ELF-1 (cell line): ENCODE data around the gene SLC47A1.
"Not testable (repeated sequence)": the region's sequence is repeated elsewhere in the genome, so short reads cannot be mapped to it uniquely, and the experiment has no call there.

Source experiments
- DNase-seq: peaks from one replicate; pipeline ENCODE4 v3.0.0-alpha.2; 2016; ENCODE audit warnings: low read depth, low spot score

SLC47A1 gene

DNA sequence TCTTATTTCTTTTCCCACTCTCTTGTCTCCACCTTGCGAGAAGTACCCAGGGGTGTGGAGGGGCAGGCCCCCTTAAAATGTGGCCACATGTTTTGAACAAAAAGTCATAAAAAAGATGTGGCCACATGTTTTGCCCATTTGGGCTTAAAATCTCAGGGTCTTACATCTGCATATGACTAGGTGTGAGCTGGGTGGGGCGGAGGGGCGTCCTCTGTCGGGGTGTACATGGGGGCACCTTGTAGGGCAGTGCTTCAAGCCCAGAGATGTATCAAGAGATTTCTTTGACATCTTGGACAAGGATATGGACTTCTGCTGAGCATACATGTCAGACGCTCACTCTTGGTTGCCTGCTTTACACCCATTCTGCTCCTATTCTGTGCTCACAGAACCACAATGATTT is 13.0 kb upstream of the SLC47A1 start:
- no peak for DNase-seq

DNA sequence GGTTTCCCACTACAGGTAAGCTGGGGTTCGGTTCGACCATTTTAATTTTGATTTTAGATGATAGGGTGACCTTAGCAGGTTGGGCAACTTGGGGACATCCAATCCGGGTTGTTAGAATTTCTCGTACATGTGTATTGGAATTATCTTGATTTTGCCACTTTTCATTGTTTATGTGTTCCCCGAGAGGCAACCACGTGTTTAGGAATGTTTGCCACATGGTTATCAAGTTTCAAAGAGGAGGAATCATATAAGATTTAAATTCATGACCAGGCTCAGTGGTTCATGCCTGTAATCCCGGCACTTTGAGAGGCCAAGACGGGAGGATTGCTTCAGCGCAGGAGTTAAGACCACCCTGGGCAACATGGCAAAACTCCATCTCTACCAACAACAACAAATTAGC is 10.0 kb upstream of the SLC47A1 start:
- no peak for DNase-seq

DNA sequence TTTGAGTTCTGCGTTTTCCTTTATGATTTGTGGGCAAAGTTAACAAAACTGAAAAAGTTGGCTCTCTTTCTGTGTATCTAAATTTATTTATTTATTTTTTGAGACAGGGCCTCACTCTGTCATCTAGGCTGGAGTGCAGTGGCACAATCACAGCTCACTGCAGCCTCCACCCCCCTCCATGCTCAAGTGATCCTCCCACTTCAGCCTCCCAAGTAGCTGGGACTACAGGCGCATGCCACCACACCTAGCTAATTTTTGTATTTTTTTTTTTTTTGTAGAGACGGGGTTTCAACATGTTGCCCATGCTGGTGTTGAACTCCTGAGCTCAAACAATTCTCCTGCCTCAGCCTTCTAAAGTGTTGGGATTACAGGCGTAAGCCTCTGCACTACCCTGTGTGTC is 6.7 kb upstream of the SLC47A1 start:
- DNase-seq = not testable (repeated sequence)

DNA sequence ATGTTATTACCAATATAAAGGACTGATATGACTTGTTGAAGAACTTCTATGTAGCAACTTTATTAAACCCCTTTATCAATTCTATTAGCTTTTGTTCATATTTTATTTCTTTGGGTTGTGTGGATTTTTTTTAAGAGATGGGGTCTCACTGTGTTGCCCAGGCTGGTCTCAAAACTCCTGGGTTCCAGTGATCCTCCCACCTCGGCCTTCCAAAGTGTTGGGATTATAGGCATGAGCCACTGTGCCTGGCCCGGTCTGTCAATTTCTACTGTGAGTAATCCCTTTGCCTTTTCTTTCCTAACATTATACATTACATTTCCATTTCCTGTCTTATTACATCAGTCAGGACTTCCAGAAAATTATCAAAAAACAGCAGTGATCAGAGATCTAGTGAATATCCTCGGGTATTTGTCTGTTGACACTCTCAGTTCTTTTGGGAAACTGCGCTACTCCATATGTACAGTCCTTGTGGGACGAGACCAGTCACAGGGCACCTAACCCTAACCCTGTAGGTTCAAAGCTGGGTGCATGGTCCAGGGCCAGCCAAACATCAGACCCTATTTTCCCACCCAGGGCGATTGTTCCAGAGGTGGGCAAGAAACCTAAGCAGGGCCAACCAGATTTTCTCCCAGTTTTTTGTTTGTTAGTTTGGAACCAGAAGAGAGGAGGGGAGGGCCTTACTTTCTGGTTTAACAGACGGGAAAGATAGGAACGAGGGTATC is 1.7 kb upstream of the SLC47A1 start:
- DNase-seq = no peak

DNA sequence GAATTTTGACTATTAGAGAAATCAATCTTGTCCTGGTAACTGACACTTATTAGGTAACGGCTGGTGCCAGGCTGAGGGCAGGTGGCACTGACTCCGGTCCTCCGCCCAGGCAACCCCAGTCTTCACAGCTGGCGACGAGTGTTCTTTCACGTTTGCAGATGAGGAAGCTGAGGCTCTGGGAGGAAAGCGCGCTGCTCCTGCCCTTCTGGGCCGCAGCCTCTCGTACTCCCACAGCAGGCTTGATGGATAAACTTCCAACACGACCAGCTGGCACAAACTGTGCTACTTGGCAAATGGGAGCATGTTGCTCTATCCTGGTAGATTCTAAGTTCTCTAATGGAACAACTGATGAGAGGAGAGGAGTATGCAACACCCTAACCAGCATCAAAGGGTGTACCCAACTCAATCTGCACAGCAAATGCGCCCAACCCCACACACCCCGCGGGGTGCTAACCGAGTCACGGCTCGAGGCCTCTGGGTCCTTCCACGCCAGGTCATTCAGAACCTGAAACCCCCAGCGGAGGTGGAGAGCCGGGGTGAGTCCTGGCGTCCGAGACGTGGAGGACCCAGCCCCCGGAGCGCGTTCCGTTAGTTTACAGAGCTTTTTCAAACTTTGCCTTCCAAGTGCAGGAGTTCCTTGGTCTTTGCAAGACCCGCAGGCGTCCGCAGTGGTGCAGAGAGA is 477 bp upstream of the SLC47A1 start:
- no peak for DNase-seq

DNA sequence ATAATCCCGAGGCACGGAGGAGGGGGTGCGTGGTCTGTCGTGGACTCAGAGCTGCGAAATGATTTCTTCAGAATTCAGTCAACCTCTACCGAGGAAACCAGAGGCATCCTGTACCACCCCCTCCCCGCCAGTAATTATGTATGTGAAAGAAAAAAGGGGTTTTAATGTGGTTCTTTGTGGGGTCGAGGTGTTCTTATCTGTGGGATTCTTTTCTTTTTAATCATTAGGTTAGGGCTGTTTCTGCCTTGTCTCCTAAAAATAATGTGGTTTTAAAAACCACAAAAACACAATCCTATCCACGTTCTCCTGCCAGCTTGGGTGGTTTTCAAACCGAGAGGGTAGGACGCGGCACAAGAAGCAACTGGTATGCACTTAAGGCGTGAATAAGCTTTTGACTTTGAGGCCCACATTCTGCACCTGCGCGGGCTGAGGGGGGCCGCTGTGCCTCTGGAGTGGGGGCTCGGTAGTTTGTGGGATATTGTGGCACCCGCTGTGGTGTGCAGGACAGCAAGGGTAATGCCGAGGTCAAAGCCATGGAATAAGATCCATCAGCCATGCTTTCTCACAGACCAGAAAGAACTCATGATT is 1.0 kb downstream of the SLC47A1 start:
- DNase-seq = no peak

DNA sequence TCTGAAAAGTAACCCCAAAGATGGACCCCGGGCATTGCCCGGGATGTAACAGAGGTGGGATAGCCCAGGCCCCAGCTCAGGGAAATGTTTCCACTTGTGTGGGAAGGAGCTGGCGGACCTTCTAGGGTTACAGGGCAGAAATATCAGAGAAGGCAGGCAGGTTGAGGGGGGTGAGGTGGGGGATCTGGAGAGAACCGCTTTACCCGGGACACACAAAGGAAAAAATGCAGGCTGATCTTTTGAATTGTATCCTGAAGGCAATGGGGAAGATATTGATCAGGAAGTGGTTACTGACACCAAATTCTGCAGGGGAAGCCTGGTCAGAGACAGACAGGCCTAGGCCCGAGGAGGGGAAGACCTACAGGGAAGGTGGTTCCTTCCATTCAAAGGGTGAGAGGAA is 3.5 kb downstream of the SLC47A1 start:
- DNase-seq = peak; percentile 69

DNA sequence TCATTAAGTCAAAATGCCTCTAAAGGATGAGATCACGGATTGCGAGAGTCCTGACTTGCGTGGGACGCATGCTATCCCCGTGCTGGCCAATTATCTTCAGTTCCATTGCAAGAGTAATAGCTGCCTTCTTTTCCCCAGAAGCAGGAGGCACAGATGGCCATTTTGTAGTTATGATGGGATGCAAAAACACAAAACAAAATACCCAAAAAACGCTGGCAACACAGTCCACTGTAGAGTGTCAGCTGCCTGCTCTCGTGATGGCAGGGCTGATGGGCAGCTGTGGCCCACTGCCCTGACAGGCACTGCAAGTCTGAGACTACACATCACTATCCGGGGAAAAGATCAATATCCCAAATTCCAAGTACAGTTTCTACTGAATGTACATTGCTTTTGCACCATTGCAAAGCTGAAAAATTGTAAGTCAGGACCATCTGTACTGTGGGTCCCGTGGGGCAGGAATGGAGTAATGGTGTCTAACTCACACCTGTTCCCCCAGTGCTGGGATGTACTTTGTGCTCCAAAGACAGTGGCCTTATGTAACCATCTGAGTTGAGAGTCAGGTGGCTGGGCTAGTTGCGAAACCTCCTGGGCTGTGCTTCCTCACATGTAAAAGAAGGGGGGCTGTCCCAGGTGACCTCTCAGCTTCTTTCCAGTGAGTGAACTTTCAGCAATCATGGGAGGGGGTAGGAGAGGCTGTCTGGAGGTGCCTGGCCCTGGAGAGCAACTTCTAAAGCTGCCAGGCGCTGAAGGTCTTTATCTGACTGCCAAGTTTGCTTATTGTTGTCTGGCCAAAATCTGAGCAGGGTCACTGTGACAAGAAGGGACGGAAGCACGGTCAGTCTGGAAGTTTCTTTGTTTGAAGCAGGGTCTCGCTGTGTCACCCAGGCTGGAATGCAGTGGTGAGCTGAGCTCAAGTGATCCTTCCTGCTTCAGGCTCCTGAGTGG is 4.7 kb downstream of the SLC47A1 start:
- no peak for DNase-seq

DNA sequence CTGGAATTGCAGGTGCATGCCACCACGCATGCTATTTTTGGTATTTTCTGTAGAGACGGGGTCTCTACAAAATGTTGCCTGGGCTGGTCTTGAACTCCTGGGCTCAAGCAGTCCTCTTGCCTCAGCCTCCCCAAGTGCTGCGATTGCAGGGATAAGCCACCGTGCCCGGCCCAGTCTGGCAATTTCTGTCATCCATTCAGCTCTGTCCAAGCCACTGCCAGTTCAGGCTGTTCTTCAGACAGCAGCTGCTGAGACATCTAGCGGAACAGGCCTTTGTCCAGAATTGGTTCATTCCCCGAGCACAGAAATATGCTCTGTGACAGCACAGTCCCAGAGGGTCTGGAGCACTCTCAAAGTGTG is 5.4 kb downstream of the SLC47A1 start:
- DNase-seq = no peak

DNA sequence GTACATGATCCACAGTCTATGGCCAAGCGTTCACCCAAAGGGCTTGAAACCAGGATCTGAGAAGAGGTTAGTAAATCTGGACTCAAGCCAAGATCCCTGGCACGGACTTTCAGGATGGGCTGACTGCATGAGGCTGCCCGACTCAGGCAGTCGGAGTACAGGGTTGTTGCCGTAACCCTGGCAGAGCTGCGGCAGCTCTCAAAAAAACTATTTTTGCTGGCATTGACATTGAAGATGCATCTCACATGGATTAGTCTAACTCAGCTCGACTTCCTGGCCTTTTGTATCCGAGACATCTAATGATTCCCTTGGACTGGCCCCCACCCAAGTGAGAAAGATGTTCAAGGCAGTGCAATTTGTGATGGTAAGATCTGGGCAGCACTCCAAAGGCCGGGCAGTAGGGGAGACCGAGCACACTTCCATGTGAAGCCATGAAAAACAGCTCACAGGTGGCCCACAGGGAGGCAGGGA is 6.2 kb downstream of the SLC47A1 start:
- no peak for DNase-seq

DNA sequence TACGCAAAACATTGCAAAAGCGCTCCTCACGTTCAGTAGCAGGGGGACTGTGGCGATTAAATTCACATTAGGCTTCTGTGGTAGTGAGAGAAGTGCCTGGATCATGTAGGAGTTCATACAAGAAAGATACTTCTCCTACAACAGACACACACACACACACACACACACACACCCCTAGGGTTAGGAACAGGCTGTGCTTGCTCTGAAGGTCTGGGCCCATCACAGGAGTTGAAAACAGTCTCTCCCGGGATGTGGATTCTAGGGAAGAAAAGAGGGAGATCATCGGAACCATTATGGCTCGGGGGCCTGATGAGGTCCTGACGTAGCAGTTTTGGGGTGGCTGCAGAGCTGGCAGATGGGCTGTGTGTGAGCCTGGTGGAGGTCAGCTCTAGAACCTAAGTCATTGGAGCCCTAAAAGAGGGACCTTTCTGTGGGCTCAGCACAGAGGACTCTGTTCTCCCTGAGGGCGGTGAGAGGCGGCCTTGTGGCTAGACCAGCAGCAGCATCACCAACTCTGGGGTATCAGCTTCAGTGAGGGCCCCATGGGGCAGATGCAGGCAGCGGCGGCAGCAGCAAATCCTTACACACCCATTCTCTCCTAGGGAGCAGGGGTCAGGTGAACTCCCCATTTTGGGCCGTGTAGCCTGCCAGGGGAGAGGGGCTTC is 7.2 kb downstream of the SLC47A1 start:
- no peak for DNase-seq

DNA sequence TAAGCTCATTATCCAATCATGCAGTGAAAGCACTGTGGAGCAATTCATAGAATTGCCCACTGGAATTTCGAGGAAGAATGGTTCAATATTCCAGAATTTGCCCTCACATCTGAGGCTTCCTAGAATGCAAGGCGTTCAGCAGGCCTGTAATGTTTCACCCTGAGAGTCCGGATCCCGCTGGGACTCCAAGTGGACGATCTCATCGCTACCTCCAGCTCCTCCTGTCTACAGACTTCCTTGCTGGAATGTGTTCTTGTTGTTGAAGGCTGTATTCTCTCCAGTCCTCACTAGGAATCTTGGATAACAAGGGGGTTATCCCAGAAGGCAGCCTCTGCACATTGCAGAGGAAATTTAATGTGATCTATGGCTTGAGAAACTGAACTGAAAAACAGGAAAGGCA is 7.8 kb downstream of the SLC47A1 start:
- DNase-seq = peak; percentile 39

DNA sequence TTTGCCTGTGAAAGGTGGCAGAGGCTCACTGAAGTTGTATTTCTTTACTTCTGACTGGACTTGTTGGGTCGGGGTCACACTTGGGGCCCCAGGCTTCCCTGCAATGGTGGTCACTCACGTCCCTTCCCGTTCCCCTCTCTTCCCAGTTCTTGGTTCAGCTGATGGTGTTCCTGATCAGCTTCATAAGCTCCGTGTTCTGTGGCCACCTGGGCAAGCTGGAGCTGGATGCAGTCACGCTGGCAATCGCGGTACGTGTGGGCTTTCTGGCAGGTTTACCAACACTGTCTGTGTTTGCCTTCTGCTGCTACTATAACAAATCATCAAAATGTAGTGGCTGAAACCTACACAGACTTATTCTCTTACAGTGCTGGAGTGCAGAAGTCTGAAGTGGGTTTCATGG is 8.6 kb downstream of the SLC47A1 start:
- DNase-seq = no peak

DNA sequence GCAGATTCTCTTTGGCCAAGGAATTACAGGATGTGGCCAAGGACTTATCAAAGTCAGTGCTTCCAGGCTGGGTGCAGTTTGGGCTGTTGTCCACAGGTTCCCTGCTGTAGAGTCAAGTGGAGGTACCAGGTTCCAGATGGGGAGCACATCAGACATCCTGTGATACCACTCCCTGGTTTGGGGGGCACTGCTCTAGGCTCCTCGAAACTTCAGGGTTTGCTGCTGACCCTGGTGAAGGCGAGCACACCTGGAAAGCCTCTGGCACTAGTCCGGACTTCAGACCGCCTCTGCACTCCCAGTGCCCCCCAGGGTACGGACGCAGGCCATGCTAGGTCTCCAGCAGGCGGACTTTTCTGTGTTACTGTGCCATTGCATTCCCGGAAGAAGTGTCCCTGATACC is 10.7 kb downstream of the SLC47A1 start:
- DNase-seq = no peak

DNA sequence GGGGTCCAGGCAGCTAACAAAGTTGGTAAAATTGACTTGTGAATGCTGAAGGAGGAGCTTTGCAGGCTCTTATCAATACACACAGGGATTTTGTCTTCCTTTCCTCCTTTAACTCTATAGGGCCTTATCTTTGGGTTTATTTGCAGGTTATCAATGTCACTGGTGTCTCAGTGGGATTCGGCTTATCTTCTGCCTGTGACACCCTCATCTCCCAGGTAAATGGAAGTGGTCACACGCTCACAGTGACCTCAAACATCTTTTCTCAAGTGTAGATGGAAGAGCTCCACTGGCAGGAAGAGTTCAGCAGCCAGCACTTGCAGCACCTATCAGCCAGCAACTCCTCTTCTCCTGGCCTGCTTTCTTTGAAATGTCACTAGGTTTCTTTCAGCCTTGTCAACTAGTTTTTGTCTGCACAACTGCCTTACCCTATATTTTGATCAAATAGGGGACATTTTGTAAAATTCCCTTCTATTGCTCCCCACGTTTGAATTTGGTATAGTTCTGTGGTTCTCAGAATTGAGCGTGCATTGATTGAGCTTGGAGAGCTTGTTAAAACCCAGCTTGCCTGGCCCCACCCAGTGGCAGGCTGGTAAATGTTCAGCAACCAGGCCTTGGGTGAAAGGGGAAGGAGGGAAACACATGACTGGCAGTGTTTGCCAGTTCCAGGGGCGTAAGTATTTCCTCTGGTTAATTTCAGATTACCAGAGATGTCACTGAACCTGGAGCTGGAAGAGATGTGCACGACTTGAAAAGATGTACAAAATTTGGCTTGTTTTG is 12.8 kb downstream of the SLC47A1 start:
- DNase-seq = no peak

DNA sequence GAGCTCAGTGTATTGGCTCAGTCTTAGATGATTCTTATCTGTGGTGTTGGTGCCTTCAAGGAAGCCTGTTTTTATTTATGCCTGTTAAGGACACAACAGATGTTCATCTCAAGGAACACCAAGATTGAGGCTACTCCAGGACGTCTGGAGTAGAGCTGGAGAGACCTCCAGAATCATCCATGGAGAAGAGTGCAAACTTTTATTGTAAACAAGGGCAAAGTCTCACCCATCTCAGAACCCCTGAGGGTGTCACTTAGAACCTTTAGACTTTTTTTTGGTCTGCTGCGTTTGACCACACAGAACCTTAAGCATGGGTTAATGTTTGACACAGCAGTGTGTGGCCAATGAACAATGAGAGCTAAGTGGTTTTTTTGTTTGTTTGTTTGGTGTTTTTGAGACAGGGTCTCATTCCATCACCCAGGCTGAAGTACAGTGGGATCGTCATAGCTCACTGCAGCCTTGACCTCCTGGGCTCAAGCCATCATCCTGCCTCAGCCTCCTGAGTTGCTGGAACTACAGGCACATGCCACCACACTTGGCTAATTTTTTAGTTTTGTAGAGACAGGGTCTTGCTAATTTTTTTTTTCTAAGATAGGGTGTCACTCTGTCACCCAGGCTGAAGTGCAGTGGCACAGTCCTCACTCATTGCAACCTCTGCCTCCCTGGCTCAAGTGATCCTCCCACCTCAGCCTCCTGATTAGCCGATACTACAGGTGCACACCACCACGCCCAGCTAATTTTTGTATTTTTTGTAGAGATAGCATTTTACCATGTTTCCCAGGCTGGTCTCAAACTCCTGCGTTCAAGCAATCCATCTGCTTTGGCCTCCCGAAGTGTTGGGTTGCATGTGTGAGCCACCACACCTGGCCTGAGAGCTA is 16.3 kb downstream of the SLC47A1 start:
- DNase-seq = no peak

DNA sequence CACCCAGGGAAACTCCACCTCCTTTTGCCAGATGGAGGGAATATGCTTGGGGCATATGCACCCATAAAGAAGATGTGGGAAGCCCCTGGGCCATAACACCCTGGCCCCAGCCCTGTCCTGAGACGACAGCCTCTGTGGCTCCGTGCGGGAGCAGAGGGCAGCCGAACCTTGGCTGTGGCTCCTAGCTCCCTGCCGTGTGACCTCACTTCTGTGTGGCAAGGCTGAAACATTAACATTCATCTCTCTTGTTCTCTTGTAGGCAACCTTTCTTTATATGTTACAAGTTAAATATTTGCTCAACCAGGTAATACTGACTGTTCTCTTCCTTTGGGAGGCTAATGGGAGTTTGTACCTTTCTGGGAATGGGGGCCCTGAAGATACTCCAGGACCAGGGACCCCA is 17.5 kb downstream of the SLC47A1 start:
- no peak for DNase-seq

DNA sequence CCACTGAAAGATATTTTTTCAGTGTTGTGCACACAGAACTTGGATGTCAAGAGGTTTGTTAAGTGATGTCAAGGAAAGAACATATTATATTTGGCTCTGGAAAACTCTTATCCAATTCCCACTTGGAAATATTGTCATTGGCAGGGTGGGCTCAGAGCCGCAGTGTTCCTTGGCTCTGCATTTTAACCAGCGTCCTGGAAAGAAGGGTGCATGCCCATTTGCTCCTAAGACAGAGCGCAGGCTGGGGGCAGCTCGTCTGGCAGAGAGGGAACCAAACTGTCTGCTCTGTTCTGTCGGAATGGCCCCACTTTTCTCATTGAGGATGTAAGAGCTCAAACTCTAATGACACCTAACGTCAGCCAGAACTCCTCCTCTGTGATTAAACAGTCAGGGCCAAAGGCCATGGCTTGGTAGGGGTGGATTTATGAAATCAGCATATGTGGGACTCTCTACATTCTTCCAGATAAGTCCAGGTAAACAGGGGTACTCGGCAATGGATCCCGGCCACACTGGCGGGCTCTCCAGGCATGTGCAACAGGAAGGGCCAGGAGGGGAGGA is 18.0 kb downstream of the SLC47A1 start:
- no peak for DNase-seq

DNA sequence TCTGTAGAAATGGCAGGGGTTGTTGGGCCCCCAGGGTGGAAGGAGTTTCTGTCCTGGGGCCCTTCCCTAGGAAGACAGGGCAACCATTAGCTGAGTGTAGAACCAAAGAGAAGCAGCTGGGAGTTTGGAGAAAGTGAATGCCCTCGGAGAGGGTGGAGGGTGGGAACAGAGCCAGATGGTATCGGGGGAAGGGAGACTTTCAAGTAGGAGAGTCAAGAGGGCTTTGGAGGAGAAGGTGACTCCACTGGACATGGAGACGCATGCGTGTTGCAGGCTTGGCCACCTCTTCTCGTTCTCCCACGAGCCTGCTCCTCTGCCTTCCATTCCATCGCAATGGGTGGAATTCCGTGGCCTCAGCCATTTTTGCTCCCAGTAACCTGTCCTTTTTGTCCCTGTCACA is 19.4 kb downstream of the SLC47A1 start:
- DNase-seq = no peak
